Amygdala (tissue), 56 donors: ENCODE results near the gene THOC5.
"Not testable (repeated sequence)": the region's sequence is repeated elsewhere in the genome, so short reads cannot be mapped to it uniquely, and the experiment has no call there.

Source experiments
- DNase-seq, 56 donors: peaks; one replicate each; lab custom pipeline; 2025; lab: John Stamatoyannopoulos, UW

The THOC5 gene

DNA sequence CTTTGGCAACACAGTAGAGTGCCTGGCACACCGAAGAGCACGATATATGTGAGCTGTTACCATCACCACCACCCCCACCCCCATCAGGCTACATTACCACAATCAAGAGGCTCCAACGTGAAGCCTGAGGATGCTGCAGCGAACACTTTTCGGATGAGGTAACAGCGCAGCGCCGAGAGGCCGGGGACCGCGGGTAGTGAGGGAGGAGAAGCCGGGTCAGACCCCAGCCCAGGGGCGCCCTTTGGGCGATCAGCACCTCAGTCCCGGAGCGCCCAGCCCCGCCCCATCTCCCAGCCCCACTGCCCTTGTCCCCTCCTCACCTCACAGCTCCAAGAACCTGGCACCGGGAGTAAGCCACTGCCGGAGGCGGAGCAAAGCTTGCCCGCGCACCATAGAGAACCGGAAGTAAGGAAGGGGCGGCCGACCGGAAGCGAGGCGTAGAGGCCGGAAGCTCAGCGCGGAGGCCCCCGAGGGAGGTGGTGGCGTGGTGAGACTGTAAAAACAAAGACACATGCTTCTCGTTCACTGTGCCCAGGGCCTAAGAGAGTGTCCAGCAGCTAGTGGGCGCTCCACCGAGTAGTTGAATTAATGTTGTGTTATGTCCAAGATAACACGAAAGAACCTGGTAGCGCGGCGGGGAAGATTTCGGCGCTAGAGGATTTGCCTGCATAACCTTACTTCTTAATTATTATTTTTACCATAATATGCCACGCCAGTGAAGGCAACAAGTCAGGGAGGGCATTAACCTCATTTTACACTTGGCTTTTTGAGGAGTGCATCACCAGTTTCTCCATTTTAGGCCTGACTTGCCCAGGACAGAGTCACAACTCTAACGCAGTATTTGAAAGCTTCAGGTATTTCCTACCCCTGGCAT is at the start of gene THOC5:
Gene THOC5, minus strand, starts transcription at position 407 of the 874 bp plus-strand sequence. CDS start 4,610 bp downstream, outside the sequence.
- peak; percentile 41 to 98 (median 93) for DNase-seq

DNA sequence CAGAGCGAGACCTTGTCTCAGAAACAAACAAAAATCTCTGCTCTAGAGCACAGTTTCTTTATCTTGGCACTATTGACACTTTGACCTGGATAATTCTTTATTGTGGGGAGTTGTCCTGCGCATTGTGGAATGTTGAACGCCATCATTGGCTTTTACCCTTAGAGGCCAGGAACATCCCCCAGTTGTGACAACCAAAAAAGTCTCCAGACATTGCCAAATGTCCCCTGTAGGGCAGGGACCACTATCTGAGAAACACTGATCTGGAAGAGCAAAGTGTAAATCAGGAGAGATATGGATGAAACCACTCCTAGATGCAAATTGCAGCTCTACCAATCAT is 45.1 kb upstream of the THOC5 start:
- DNase-seq = no peak

DNA sequence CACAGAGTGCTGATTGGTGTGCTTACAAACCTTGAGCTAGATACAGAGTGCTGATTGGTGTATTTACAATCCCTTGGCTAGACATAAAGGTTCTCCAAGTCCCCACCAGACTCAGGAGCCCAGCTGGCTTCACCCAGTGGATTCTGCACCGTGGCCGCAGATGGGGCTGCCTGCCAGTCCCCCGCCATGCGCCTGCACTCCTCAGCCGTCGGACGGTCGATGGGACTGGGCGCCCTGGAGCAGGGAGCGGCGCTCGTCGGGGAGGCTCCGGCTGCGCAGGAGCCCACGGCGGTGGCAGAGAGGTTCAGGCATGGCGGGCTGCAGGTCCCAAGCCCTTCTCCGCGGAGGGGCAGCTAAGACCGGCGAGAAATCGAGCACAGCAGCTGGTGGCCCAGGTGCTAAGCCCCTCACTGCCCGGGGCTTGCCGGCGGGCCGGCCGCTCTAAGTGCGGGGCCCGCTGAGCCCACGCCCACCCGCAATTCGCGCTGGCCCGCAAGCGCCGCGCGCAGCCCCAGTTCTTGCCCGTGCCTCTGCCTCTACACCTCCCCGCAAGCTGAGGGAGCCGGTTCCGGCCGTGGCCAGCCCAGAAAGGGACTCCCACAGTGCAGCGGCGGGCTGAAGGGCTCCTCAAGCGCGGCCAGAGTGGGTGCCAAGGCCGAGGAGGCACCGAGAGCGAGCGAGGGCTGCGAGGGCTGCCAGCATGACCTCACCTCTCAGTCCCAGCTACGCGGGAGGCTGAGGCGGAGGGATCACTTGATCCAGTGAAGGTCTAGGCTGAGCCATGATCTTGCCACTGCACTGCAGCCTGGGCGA is 44.5 kb upstream of the THOC5 start:
- not testable (repeated sequence) for DNase-seq

DNA sequence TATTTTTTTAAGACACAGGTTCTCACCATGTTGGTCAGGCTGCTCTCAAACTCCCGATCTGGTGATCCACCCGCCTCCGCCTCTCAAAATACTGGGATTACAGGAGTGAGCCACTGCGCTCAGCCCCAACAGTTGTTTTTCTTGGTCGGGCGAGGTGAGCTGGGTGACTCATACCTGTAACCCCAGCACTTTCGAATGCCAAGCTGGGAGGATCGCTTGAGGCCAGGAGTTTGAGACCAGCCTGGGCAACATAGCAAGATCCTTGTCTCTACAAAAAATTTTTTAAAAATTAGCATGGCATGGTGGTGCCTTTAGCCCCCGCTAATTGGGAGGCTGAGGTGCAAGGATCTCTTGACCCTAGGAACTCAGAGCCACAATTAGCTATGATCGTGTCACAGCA is 42.9 kb upstream of the THOC5 start:
- DNase-seq = no peak

DNA sequence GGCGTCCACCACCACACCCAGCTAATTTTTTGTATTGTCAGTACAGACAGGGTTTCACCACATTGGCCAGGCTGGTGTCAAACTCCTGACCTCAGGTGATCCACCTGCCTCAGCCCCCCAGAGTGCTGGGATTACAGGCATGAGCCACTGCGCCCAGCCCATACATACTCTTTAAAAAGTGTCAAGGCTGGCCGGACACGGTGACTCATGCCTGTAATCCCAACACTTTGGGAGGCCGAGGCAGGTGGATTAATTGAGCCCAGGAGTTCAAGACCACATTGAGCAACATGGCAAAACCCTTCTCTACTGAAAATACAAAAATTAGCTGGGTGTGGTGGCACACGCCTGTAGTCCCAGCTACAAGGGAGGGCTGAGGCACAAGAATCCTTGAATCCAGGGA is 40.9 kb upstream of the THOC5 start:
- DNase-seq = not testable (repeated sequence)

DNA sequence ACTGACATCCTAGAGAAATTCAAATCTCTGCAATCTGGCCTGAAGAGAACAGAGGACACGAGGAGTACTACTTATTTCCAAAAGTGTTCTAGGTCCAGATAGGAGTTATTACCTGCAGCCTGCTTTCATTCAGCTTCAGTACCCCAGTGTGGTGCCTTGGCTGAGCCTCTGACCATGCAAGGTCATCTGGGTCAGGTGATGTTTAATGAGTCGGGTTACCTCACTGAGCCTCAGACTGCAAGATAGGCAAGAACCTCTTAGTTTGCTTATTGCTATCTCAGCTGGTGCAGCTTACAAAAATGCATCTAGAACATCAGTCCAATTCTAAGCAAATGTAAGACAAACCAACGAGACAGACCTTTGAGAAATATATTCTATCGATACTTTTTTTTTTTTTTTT is 40.4 kb upstream of the THOC5 start:
- DNase-seq = no peak

DNA sequence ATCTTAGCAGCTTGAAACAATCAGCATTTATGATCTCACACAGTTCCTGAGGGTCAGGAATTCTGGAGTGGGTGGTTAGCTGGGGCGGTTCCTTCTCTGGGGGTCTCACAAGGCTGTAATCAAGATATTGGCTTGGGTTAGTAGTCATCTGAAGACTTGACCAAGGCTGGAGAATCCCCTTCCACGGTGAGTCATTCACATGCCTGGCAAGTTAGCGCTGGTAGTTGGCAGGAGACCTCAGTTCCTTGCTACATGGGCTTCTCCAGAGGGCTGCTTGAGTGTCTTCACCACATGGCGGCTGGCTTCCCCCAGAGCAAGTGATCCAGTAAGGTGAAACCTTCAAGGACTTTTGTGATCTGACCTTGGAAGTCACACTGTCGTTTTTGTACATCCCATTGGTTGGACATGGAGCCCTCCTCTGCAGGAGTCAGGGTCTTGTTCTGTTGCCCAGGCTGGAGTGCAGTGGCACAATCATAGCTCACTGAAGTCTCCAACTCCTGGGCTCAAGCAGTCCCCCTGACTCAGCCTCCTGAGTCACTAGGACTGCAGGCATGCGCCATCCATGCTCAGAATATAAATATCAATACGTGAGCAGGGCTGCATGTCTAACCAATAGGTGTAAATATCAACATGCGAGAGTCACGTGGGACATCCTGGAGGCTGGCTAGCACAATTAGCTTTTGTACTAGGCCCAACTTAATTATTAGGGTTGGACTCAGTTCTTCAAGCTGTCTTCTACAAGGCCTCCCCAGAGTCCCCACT is 34.6 kb upstream of the THOC5 start:
- DNase-seq = no peak

DNA sequence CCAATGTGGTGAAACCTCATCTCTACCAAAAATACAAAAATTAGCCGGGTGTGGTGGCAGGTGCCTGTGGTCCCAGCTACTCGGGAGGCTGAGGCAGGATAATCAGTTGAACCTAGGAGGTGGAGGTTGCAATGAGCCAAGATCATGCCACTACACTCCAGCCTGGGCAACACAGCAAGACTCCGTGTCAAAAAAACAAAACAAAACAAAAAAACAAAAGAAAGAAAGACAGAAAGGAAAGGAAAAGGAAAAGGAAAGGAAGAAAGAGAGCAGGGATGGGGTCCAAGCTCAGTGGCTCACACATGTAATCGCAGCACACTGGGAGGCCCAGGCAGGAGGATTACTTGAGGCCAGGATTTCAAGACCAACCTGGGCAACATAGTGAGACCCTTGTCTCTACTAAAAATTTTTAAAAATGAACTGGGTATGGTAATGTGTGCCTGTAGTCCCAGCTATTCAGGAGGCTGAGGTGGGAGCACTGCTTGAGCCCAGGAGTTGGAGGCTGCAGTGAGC is 32.7 kb upstream of the THOC5 start:
- not testable (repeated sequence) for DNase-seq

DNA sequence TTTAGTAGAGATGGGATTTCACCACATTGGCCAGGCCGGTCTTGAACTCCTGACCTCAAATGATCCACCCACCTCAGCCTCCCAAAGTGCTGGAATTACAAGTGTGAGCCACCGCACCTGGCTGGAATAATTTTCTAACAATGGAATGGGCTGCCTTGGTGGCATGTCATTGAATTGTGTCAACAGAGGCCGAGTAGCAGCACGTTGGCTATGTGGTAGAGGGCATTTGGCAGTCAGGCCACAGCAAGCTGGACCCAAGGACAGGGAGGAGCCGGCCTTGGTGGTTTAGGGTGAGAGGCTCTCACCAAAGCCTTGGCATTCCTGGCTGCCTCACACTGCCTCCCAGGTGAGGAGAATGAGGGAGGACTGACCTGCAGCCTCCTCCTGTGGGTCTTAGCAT is 31.4 kb upstream of the THOC5 start:
- no peak for DNase-seq

DNA sequence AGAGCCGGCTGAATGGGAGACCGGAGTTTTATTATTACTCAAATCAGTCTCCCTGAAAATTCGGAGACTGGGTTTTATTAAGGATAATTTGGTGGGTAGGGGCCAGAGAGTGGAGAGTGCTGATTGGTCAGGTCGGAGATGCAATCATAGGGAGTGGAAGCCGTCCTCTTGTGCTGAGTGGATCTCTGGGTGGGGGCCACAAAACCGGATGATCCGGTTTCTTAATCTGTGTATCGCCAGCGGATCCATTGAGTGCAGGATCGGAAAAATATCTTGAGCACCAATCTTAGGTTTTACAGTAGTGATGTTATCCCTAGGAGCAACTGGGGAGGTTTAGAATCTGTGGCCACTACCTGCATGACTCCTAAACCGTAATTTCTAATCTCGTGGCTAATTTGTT is 28.2 kb upstream of the THOC5 start:
- DNase-seq = peak in 1 of 56 donors; percentile 9

DNA sequence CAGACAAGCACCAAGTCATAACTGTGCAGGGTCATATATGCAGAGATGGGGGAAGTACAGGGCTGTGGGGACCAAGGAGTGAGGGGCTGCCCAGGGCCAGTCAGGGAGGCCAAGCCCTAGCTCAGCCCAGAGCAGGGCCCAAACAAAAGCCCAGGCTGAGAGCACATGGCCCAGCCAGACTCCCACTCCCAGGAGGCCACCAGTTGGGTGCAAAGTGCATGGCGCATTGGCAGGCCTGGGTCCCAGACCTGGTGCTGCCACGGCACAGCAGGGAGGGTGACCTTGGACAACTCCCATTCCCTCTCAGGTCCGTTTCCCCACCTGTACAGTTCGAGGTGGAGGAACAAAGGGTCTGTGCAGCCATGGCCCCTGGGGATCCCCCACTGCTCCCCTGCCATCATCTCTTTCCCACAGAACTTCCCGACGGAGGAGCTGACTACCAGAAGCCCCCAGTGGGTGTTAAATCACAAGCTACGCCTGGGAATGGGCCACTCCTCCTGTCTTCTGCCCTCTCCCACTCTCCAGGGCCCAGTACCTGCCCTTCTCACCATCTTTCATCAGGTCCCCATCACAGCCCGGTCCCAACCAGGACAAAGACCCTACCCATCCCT is 26.7 kb upstream of the THOC5 start:
- no peak for DNase-seq

DNA sequence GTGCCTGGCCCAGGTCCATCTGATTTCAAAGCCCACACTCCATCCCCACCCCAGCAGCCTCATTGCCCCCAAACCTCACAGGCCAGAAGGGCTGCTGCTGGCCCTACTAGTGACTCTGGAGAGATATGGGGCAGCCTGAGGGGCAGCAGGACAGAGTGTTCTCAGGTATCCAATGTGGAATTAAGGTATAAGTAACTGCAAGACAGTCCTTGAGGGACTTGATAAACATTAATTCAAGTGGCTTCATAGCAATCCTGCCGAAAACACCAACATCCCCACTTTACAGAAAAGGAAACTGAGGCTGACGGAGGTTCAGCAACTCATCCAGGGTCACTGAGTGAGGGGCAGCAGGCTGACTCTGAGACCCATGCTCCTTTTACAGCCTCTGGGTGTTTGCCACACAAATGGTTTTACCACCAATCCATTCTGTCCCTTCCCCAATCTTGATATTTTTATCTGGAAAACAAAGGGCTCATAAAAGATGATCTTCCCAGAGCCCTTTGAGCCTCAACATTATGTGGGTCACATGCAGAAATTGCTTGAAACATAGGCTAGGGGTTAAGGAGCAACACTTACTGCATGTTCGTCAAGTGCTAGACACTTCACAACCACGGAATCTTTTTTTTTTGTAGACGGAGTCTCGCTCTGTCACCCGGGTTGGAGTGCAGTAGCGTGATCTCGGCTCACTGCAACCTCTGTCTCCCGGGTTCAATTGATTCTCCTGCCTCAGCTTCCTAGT is 25.1 kb upstream of the THOC5 start:
- DNase-seq = no peak

DNA sequence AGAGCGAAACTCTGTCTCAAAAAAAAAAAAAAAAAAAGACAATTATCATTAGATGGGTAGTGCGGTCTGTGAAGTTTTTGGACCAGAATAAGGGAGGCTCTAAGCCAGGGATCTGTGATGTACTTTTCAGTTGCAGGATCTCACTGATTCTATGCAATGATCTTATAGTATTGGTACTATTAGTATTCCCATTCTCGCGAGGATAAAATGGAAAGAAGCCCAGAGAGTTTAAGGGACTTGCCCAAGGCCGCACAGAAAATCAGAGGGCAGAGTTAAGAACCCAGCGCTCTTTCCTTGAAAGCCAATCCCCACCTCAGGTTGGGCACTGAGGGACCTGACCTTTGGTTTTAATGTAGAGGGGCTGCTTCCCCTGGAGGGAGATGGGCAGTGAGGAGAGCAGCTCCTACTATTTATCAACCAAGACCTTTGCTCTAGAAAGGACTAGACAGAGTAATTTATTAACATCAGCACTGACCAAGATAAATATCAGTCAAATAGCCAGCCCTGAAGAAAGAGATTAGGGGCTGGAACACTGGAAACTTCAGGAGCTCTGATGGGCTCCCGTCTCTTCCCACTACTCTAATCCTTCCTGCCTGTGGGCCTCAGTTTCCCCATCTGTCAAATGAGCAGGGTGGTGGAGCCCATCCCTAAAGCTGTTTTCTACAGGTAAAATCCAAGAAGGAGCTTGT is 21.3 kb upstream of the THOC5 start:
- DNase-seq = no peak

DNA sequence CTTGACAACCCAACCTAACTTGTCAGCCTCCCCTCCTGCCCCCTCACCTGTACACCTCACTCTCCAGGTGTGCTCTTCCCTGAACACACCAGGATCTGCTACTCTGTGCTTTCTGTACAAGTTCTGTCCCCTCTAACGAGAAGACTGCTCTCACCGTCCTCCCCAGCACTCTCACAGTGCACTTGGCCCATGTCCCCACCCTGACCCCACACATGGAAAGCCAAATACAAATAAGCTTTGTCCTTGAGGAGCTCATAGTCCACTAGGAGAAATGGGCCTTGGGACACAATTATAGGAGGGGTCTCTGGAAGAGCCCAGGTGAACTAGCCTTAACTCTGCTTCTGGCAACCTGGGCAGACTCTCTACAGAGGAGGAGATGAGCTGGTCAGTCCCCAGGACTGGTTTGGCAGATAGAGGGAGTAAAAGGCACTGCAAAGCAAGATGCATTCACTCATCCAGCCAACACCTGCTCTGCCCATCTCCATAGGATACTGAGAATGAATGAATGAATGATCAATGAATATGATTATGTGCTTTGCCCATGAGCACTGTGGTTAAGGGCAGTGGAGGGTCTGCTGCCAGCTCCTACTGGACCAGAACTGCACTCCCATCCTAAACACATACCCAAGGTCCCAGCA is 17.5 kb upstream of the THOC5 start:
- DNase-seq = no peak

DNA sequence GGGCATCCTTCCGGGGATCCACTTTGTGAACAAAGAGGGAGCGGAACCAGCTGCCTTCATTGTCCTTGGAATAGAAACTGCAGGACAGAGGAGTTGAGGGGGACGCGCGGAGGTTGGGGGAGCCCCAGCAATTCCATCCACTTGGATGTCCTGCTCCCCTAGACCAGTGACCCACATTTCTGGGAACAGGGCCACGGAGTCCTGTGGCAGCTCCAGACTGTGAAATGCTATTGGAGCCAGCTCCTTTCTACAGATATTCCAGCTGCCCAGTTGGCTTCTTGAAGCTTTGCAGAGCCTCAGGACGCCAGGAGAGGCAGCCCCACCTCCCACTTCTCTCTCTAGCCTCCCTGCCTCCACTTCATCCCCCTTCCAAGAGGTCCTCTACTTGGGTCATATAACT is 16.9 kb upstream of the THOC5 start:
- DNase-seq = peak in 15 of 56 donors; percentile 3 to 45 (median 12)

DNA sequence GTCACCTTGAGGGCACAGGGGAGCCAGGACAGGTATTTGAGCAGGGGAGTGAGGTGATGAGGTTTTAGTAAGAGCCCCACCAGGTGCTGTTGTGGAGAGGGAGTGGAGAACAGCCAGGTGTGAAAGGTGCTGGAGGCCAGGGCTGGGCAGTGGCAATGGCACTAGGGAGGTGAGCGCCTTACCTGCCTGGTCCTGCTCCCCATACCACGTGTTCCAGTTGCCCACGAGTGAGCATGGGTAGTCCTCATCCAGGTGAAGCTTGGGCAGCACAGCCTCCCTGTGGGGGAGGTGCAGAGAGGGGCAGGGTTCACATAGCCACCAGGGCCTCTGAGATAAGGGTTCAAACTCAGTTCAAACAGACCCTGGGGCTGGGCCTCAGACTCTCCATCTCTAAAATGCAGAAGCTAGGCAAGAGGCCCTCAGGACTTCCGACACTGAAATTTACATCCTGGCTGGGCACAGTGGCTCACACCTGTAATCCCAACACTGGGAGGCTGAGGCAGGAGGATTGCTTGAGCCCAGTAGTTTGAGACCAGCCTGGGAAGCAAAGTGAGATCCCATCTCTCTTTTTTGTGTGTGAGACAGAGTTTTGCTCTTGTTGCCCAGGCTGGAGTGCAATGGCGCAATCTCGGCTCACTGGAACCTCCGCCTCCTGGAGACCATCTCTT is 15.6 kb upstream of the THOC5 start:
- no peak for DNase-seq

DNA sequence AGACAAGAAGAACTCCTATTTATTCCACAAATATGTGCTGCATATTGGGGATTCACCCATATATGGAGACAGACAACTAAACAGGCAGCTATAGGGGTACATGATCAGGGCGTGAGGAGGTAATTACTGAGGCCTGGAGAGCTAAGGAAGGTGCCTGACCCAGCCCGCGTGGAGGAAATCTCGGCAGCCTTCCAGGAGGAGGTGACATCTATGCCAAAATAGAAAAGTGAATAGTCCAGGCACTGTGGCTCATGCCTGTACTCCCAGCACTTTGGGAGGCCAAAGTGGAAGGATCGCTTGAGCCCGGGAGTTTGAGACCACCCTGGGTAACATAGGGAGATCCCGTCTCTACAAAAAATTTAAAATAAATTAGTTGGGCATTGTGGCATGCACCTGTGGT is 13.8 kb upstream of the THOC5 start:
- no peak for DNase-seq

DNA sequence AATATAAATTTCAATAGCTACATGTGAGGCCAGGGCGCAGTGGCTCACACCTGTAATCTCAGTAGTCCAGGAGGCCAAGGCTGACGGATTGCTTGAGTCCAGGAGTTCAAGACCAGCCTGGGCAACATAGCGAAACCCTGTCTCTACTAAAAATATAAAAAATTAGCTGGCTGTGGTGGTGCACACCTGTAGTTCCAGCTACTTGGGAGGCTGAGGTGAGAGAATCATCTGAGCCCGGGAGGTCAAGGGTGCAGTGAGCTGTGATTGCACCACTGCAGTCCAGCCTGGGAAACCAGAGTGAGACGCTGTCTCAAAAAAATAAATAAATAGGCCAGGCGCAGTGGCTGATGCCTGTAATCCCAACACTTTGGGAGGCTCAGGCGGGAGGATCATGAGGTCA is 13.0 kb upstream of the THOC5 start:
- not testable (repeated sequence) for DNase-seq
